Mesendoderm (in vitro differentiated cells): ENCODE results near the gene RAP1B.

Experiments used
- DNase-seq: peaks from one replicate; pipeline ENCODE4 v3.0.0; 2013
- H2AK5ac ChIP-seq: 2 replicates; pipeline ENCODE4 v1.6.1; 2013; ENCODE audit warnings: low read length, inconsistent platforms
- H2BK120ac ChIP-seq: 2 replicates; pipeline ENCODE4 v1.6.1; 2013; ENCODE audit warnings: low read depth, mild to moderate bottlenecking, low read length, moderate library complexity, mixed read lengths
- H2BK15ac ChIP-seq: replicated peaks from 2 replicates; pipeline ENCODE4 v1.6.1; 2013; ENCODE audit warnings: low read depth, mild to moderate bottlenecking, moderate library complexity
- H2BK5ac ChIP-seq: 2 replicates; pipeline ENCODE4 v1.6.1; 2013; ENCODE audit warnings: low read length, inconsistent platforms
- H3K18ac ChIP-seq: 2 replicates; pipeline ENCODE4 v1.6.1; 2013; ENCODE audit warnings: mild to moderate bottlenecking, low read length, mixed read lengths
- H3K23ac ChIP-seq: one replicate; pipeline ENCODE4 v1.6.1; 2013; ENCODE audit warnings: low read length
- H3K27ac ChIP-seq: 2 replicates; pipeline ENCODE4 v1.5.1; 2013; ENCODE audit warnings: low read depth, mild to moderate bottlenecking, inconsistent platforms, low read length, moderate library complexity
- H3K27me3 ChIP-seq: 2 replicates; pipeline ENCODE4 v1.6.1; 2013; ENCODE audit warnings: low read length, control low read depth, mild to moderate bottlenecking, inconsistent platforms; ENCODE audit not compliant: insufficient read depth, poor library complexity
- H3K36me3 ChIP-seq: 2 replicates; pipeline ENCODE4 v1.6.1; 2013; ENCODE audit warnings: low read length, inconsistent platforms; ENCODE audit not compliant: control insufficient read depth, insufficient read depth
- H3K4ac ChIP-seq: one replicate; pipeline ENCODE4 v1.6.1; 2013; ENCODE audit warnings: low read depth, mild to moderate bottlenecking, low read length, moderate library complexity
- H3K4me1 ChIP-seq: 2 replicates; pipeline ENCODE4 v1.6.1; 2013; ENCODE audit warnings: low read depth, low read length, inconsistent platforms; ENCODE audit not compliant: control insufficient read depth
- H3K4me2 ChIP-seq: 2 replicates; pipeline ENCODE4 v1.6.1; 2013; ENCODE audit warnings: low read length
- H3K4me3 ChIP-seq: 2 replicates; pipeline ENCODE4 v1.5.1; 2013; ENCODE audit warnings: mild to moderate bottlenecking, low read length
- H3K56ac ChIP-seq: one replicate; pipeline ENCODE4 v1.6.1; 2013; ENCODE audit warnings: low read length
- H3K79me1 ChIP-seq: 2 replicates; pipeline ENCODE4 v1.6.1; 2013; ENCODE audit warnings: low read length, inconsistent platforms
- H3K79me2 ChIP-seq: 2 replicates; pipeline ENCODE4 v1.6.1; 2013; ENCODE audit warnings: mild to moderate bottlenecking, low read length; ENCODE audit not compliant: control insufficient read depth, insufficient read depth
- H3K9ac ChIP-seq: 2 replicates; pipeline ENCODE4 v1.6.1; 2013; ENCODE audit warnings: low read length, inconsistent platforms
- H4K5ac ChIP-seq: one replicate; pipeline ENCODE4 v1.6.1; 2013; ENCODE audit warnings: low read length
- H4K8ac ChIP-seq: one replicate; pipeline ENCODE4 v1.6.1; 2013; ENCODE audit warnings: low read depth, mild to moderate bottlenecking, control low read depth, low read length, moderate library complexity
- WGBS: extraction: QIAGEN DNeasy Blood & Tissue Kit; methylation state at CpG from one replicate; pipeline ENCODE4 v1.1.7; 2013; ENCODE audit warnings: low lambda C conversion rate, missing lambda C conversion rate; ENCODE audit not compliant: insufficient coverage; ENCODE audit errors: extremely low coverage; 5-methylcytosine and 5-hydroxymethylcytosine counted together

Gene RAP1B

DNA sequence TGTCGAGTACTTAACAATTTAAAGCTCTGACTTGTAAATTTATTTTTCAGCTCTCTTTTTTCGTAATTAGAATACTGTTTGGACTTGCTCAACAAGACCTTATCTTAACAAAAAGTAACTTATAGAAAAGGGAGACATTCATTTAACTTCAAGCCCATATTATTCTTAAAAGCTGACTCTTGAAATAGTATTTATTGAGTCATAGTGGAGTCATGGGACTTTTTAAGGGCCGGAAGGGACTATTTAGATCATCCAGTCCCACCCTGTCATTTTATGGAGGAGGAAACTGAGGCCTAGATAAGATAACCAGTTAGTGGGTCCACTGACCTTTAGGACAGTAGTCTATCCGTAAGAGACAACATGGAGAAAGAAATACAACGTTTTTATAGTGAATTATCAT is 1.5 kb downstream of the RAP1B start:
- no peak for DNase-seq
- Histone ChIP-seq H3K4me2 (peak overlapping the region; percentile 14), H2AK5ac (no peak overlapping the region), H3K4me3 (no peak overlapping the region), H3K36me3 (no peaks in the 10 kb centered on the region), H3K56ac (no peak overlapping the region), H3K4me1 (peaks cover 4% of the 10 kb centered on the region), H3K18ac (no peak overlapping the region), H3K79me1 (no peaks in the 10 kb centered on the region), H2BK15ac (no peak overlapping the region), H3K79me2 (peaks cover 49% of the 10 kb centered on the region), H4K8ac (no peak overlapping the region), H2BK5ac (no peak overlapping the region), H2BK120ac (no peak overlapping the region), H3K23ac (no peak overlapping the region), H3K27ac (no peak overlapping the region), H3K4ac (no peak overlapping the region), H4K5ac (no peak overlapping the region), H3K27me3 (no peaks in the 10 kb centered on the region), H3K9ac (peak overlapping the region; percentile 41)
- no CpG with 5 or more reads among the region's 5 CpGs for WGBS

DNA sequence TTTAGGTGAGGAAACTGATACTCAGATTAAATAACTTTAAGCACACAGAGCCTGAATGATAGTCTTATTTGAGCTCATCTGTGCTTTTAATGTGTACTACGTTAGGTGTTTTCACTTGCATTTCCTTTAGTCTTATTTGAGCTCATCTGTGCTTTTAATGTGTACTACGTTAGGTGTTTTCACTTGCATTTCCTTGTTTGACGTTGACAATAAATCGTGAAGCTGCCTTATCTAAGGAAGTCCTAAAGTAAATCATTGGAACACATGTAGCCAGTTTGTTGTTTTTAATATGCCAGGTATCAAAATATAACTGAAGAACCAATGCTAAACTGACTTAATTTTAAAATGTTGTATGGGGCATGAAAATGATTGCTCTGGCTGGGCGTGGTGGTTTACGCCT is 2.0 kb downstream of the RAP1B start:
- no peak overlapping the region for H2BK15ac ChIP-seq
- H4K5ac ChIP-seq = no peak overlapping the region
- H3K9ac ChIP-seq = no peak overlapping the region
- H3K56ac ChIP-seq = no peak overlapping the region
- H3K18ac ChIP-seq = no peak overlapping the region
- H4K8ac ChIP-seq = no peak overlapping the region
- no peaks in the 10 kb centered on the region for H3K36me3 ChIP-seq
- no peak overlapping the region for H2BK120ac ChIP-seq
- H2BK5ac ChIP-seq = no peak overlapping the region
- no peaks in the 10 kb centered on the region for H3K27me3 ChIP-seq
- no peak for DNase-seq
- no peak overlapping the region for H3K23ac ChIP-seq
- H3K4me3 ChIP-seq = no peak overlapping the region
- no peaks in the 10 kb centered on the region for H3K79me1 ChIP-seq
- no peak overlapping the region for H2AK5ac ChIP-seq
- no peak overlapping the region for H3K27ac ChIP-seq
- H3K4me2 ChIP-seq = no peak overlapping the region
- WGBS = no CpG with 5 or more reads among the region's 6 CpGs
- H3K4ac ChIP-seq = no peak overlapping the region
- peaks cover 4% of the 10 kb centered on the region for H3K4me1 ChIP-seq
- H3K79me2 ChIP-seq = peaks cover 53% of the 10 kb centered on the region

DNA sequence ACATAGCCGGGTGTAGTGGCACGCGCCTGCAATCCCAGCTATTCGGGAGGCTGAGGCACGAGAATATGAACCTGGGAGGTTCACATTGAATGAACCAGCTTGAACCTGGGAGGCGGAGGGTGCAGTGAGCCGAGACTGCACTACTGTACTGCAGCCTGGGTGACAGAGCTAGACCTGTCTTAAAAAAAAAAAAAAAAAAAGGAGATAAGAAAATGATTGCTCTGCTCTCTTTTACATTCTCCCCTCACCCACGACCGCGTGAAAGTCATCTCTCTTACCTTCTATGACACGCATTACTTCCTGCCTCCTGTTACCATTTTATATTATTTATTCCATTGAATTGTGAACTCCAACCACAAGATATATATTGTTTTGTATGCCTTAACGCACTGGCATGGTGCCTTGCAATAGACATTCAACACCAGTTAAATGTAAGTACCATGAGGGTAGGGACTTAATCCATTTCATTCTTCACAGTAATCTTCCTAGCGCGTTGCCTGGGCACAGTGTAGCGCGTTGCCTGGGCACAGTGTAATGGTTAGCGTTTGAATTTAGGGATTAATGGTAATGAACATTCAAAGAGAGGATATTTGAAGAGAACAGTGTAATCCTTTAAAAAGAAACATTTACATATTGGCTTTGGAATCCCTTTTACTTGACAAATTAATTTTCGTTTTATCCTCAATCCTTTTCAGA is 2.7 kb downstream of the RAP1B start:
- H3K23ac ChIP-seq = no peak overlapping the region
- H3K4me3 ChIP-seq = no peak overlapping the region
- no peak overlapping the region for H2AK5ac ChIP-seq
- no peak overlapping the region for H3K27ac ChIP-seq
- no peak overlapping the region for H3K9ac ChIP-seq
- no peak overlapping the region for H3K4me2 ChIP-seq
- H3K27me3 ChIP-seq = no peaks in the 10 kb centered on the region
- no peak overlapping the region for H4K8ac ChIP-seq
- H3K79me1 ChIP-seq = no peaks in the 10 kb centered on the region
- H2BK15ac ChIP-seq = no peak overlapping the region
- peaks cover 2% of the 10 kb centered on the region for H3K4me1 ChIP-seq
- H4K5ac ChIP-seq = no peak overlapping the region
- no peak overlapping the region for H3K18ac ChIP-seq
- 100% methylated on average over 5 of the region's 18 CpGs for WGBS
- H3K4ac ChIP-seq = no peak overlapping the region
- no peaks in the 10 kb centered on the region for H3K36me3 ChIP-seq
- H2BK5ac ChIP-seq = no peak overlapping the region
- H2BK120ac ChIP-seq = no peak overlapping the region
- H3K56ac ChIP-seq = no peak overlapping the region
- H3K79me2 ChIP-seq = peaks cover 59% of the 10 kb centered on the region
- no peak for DNase-seq

DNA sequence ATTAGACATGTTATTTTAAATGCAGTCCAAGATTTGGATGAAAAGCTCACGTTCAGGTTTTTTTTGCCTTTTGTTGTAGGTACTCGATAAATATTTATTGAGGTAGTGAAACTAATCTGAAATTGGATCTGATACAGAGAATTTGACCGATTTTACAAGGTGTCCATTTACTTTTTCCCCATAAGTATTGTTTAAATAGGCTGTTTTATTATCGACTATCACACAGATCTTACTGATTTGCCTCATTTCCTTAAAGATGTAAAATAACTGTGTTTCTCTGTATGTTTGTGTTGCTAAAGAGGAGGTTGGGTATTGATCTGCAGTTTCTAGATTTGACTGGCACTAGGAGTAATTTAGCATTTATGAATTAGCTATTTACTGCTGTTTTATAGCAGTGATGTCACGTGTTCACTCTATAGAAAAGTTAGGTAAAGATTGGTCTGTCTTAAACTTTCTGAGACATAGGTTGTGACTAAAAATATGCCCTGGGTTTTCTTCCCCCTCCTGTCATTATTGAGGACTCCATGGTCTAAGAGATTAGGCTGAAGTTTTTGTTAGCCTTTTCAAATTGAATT is 3.5 kb downstream of the RAP1B start:
- no peak for DNase-seq
- H3K27me3 ChIP-seq = no peaks in the 10 kb centered on the region
- peaks cover 2% of the 10 kb centered on the region for H3K4me1 ChIP-seq
- no peak overlapping the region for H3K4me2 ChIP-seq
- no peak overlapping the region for H4K5ac ChIP-seq
- no peak overlapping the region for H3K4me3 ChIP-seq
- peaks cover 67% of the 10 kb centered on the region for H3K79me2 ChIP-seq
- H3K56ac ChIP-seq = no peak overlapping the region
- H3K9ac ChIP-seq = no peak overlapping the region
- no peak overlapping the region for H2BK15ac ChIP-seq
- H3K23ac ChIP-seq = no peak overlapping the region
- no peaks in the 10 kb centered on the region for H3K36me3 ChIP-seq
- no peak overlapping the region for H4K8ac ChIP-seq
- no CpG with 5 or more reads among the region's 5 CpGs for WGBS
- no peak overlapping the region for H3K27ac ChIP-seq
- H2AK5ac ChIP-seq = no peak overlapping the region
- H3K4ac ChIP-seq = no peak overlapping the region
- H3K18ac ChIP-seq = no peak overlapping the region
- no peak overlapping the region for H2BK5ac ChIP-seq
- peaks cover 2% of the 10 kb centered on the region for H3K79me1 ChIP-seq
- H2BK120ac ChIP-seq = no peak overlapping the region

DNA sequence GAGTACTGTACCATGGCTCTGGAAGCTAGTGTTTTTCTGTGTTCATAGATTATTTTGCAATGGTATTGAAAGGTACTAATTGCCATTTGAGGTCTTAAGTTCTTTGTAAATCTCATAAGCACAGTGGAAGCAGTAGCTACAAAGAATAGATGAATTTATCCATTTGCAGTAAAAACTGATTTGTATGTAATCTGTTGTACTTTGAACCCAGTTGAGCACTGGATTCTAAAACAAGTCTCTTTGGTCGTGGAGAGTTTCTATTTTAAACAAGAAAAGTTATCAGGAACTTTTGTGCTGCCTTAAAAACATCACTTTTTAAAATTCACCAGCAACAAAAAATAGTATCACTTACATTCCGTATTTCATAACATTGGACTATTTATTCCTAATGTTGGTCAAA is 4.1 kb downstream of the RAP1B start:
- H2BK5ac ChIP-seq = no peak overlapping the region
- H3K27me3 ChIP-seq = no peaks in the 10 kb centered on the region
- DNase-seq = no peak
- WGBS = 100% methylated on average over 1 of the region's 2 CpGs
- H3K79me2 ChIP-seq = peaks cover 67% of the 10 kb centered on the region
- no peak overlapping the region for H2BK120ac ChIP-seq
- H3K23ac ChIP-seq = no peak overlapping the region
- H3K9ac ChIP-seq = no peak overlapping the region
- H3K4me1 ChIP-seq = peaks cover 2% of the 10 kb centered on the region
- H3K4ac ChIP-seq = no peak overlapping the region
- no peak overlapping the region for H3K18ac ChIP-seq
- no peak overlapping the region for H3K27ac ChIP-seq
- H2BK15ac ChIP-seq = no peak overlapping the region
- no peak overlapping the region for H3K4me3 ChIP-seq
- H3K56ac ChIP-seq = no peak overlapping the region
- H4K5ac ChIP-seq = no peak overlapping the region
- H4K8ac ChIP-seq = no peak overlapping the region
- no peak overlapping the region for H3K4me2 ChIP-seq
- peaks cover 2% of the 10 kb centered on the region for H3K79me1 ChIP-seq
- no peak overlapping the region for H2AK5ac ChIP-seq
- H3K36me3 ChIP-seq = no peaks in the 10 kb centered on the region
